ENCODE data around the gene CDC25A. TPM values are rescaled to one million over a fixed set of nuclear protein-coding genes. Genes with fewer than 3 reads are reported as not detected.

The CDC25A gene
- total RNA-seq, 4 donors from 2014 or later = 0.33 to 1.3 (median 0.97) TPM; not detected in 1

DNA sequence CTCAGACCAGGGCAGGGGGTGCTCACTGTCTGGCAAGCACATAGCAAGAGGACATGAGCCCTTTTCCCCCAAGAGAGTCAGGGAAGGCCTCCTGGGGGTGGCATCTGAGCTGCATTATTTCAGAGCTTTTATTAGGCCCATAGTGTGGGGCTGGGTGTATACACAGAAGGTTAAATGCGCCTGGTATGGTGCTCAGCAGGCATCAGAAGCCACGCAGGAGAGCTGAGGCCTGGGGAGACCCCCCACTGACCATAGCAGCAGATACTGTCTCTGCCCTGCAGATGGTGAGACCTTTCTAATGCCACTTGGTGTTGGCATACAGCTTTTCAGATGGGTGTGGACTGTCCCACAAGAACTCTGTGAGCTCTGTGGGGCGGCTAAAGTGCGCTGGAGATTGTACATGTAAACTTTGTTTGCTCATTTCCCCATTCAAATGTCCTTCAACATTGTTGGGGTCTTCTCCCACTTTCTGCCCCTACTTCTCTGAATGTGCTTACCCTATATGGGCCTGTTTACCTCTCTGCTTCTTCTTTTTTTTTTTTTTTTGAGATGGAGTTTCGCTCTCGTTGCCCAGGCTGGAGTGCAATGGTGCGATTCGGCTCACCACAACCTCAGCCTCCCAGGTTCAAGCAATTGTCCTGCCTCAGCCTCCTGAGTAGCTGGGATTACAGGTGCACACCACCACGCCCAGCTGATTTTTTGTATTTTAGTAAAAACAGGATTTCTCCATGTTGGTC lies 62.2 kb downstream of the CDC25A start:
- 97% methylated on average over 9 of the region's 9 CpGs for WGBS

DNA sequence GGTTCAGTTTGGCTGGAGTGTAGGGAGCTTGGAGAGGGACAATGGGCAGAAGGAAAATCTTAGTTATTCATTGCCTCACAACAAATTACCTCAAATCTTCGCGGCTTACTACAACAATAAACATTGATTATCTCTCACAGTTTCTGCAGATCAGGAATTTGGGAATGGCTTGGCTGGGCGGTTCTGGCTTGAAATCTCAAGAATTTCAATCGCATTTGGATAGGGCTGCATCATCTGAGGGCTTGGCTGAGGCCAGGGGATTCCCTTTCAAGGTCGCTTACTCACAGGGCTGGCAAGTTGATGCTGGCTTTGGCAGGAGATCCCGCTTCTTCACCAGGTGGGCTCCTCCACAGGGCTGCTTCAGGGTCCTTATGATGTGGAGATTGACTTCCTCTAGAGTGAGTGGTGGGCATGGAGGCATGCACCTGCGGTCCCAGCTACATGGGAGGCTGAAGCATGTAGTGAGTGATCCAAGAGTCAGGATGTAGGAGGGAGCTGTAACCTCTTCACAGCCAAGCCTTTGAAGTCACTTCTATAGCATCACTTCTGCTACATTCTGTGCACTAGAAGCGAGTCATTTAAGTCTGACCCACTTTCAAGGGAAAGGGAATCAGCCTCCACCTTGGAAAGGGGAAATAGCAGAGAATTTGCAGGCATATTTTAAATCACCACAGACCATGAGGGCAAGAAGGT lies 63.1 kb downstream of the CDC25A start:
- Histone ChIP-seq H3K9me3 (no peaks in the 10 kb centered on the region), H3K4me1 (peaks cover 2 to 9% (median 8%) of the 10 kb centered on the region in 4 donors), H3K27me3 (no peaks in the 10 kb centered on the region), H3K27ac (replicated peaks in 1 of 4) (no peak overlapping the region), H3K4me3 (no peak overlapping the region), H3K36me3 (no peaks in the 10 kb centered on the region)
- WGBS = 88% methylated on average over 8 of the region's 8 CpGs
- no peak for DNase-seq (ENCODE audit: extremely low spot score)
- no peak for TF ChIP-seq POLR2A (IDR thresholded peaks at IDR 0.05; ENCODE audit: low read depth)
- no peak for TF ChIP-seq POLR2AphosphoS5 (IDR thresholded peaks at IDR 0.05)
- no peak for TF ChIP-seq EP300 (IDR thresholded peaks at IDR 0.05)
- TF ChIP-seq CTCF (IDR thresholded peaks at IDR 0.05) = no peak
- intact Hi-C loops (cut with DNase I) = no loop called here

More for the DNA sequence above, 62.2 kb downstream of the CDC25A start:
- Histone ChIP-seq H3K9me3 (no peaks in the 10 kb centered on the region), H3K27me3 (no peaks in the 10 kb centered on the region), H3K4me1 (peaks cover 9 to 18% (median 17%) of the 10 kb centered on the region in 4 donors), H3K27ac (replicated peaks in 1 of 4) (no peak overlapping the region), H3K36me3 (no peaks in the 10 kb centered on the region), H3K4me3 (no peak overlapping the region)
- intact Hi-C loops (cut with DNase I) = no loop called here
- TF ChIP-seq POLR2A (IDR thresholded peaks at IDR 0.05; ENCODE audit: low read depth) (no peak), CTCF (IDR thresholded peaks at IDR 0.05) (no peak), POLR2AphosphoS5 (IDR thresholded peaks at IDR 0.05) (no peak), EP300 (IDR thresholded peaks at IDR 0.05) (no peak)
- no peak for DNase-seq (ENCODE audit: extremely low spot score)

GRCh38 chr3:48123346-48123745 lies 64.9 kb downstream of the CDC25A start:
- Histone ChIP-seq H3K4me1 (peaks cover 6 to 13% (median 9%) of the 10 kb centered on the region in 4 donors), H3K9me3 (no peaks in the 10 kb centered on the region), H3K4me3 (no peak overlapping the region), H3K27me3 (no peaks in the 10 kb centered on the region), H3K36me3 (no peaks in the 10 kb centered on the region), H3K27ac (replicated peaks in 1 of 4) (no peak overlapping the region)
- intact Hi-C loops (cut with DNase I) = no loop called here
- TF ChIP-seq POLR2A (IDR thresholded peaks at IDR 0.05; ENCODE audit: low read depth) (no peak), POLR2AphosphoS5 (IDR thresholded peaks at IDR 0.05) (no peak), EP300 (IDR thresholded peaks at IDR 0.05) (no peak), CTCF (IDR thresholded peaks at IDR 0.05) (no peak)
- no peak for DNase-seq (ENCODE audit: extremely low spot score)
- WGBS = 94% methylated on average over 6 of the region's 6 CpGs

GRCh38 chr3:48122504-48122903 lies 65.7 kb downstream of the CDC25A start:
- WGBS = 98% methylated on average over 5 of the region's 5 CpGs
- H3K36me3 ChIP-seq = no peaks in the 10 kb centered on the region
- DNase-seq (ENCODE audit: extremely low spot score) = no peak
- H3K4me1 ChIP-seq = peaks cover 6 to 13% (median 9%) of the 10 kb centered on the region in 4 donors
- TF ChIP-seq POLR2AphosphoS5 (IDR thresholded peaks at IDR 0.05) (no peak), CTCF (IDR thresholded peaks at IDR 0.05) (no peak), POLR2A (IDR thresholded peaks at IDR 0.05; ENCODE audit: low read depth) (no peak), EP300 (IDR thresholded peaks at IDR 0.05) (no peak)
- no peaks in the 10 kb centered on the region for H3K27me3 ChIP-seq
- no peak overlapping the region for H3K27ac ChIP-seq (replicated peaks in 1 of 4)
- H3K9me3 ChIP-seq = no peaks in the 10 kb centered on the region
- no peak overlapping the region for H3K4me3 ChIP-seq
- intact Hi-C loops (cut with DNase I) = no loop called here
